Astrocyte (in vitro differentiated cells and primary cell): ENCODE measurements around the gene DNAAF1.

Experiments
- EZH2 ChIP-seq: IDR thresholded peaks from 2 replicates; pipeline ENCODE4 v1.6.1; 2012; ENCODE audit warnings: mild to moderate bottlenecking, low read length, inconsistent platforms; ENCODE audit not compliant: insufficient read depth
- TF ChIP-seq, protein P1 (sequence below): IDR thresholded peaks from 2 replicates; pipeline ENCODE4 v1.5.1; 2011; ENCODE audit warnings: low read depth, mild to moderate bottlenecking, inconsistent platforms, low read length, moderate library complexity; ENCODE audit not compliant: insufficient read depth

DNA sequence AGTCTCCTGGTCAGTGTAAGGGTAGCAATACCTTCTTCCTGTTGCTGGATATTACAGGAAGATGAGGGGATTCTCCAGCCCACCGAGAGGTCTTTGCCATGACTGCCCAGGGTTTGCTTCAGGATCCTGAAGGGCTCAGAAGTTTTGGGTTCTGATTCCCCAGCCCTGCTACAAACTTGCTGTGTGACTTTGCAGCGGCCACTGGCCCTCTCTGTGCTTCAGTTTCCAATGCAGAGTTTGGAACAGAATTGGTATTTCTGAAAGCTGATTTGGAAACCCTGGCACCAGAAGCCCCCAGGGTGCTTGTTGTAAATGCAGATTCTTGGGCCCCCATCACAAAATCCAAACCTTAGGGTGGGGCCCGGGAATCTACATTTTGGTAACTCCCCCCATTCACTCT is 80.0 kb downstream of the DNAAF1 start:
- TF ChIP-seq, protein P1, sequence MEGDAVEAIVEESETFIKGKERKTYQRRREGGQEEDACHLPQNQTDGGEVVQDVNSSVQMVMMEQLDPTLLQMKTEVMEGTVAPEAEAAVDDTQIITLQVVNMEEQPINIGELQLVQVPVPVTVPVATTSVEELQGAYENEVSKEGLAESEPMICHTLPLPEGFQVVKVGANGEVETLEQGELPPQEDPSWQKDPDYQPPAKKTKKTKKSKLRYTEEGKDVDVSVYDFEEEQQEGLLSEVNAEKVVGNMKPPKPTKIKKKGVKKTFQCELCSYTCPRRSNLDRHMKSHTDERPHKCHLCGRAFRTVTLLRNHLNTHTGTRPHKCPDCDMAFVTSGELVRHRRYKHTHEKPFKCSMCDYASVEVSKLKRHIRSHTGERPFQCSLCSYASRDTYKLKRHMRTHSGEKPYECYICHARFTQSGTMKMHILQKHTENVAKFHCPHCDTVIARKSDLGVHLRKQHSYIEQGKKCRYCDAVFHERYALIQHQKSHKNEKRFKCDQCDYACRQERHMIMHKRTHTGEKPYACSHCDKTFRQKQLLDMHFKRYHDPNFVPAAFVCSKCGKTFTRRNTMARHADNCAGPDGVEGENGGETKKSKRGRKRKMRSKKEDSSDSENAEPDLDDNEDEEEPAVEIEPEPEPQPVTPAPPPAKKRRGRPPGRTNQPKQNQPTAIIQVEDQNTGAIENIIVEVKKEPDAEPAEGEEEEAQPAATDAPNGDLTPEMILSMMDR: no peak
- no peak for TF ChIP-seq EZH2
